PC-9 (cell line): ENCODE results near the gene APBA3.

Source experiments
- EZH2 ChIP-seq: fragments of 200-600 bp; sonication (generic); IDR thresholded peaks from 2 replicates; pipeline ENCODE4 v1.8.0; 2017; ENCODE audit warnings: antibody characterized with exemption, low read depth
- TF ChIP-seq, protein P1 (sequence below): fragments of 200-600 bp; sonication (generic); conservative IDR thresholded peaks from 2 replicates; pipeline ENCODE4 v1.6.1; 2017; ENCODE audit warnings: mixed run types, antibody characterized with exemption, mild to moderate bottlenecking, moderate library complexity

DNA sequence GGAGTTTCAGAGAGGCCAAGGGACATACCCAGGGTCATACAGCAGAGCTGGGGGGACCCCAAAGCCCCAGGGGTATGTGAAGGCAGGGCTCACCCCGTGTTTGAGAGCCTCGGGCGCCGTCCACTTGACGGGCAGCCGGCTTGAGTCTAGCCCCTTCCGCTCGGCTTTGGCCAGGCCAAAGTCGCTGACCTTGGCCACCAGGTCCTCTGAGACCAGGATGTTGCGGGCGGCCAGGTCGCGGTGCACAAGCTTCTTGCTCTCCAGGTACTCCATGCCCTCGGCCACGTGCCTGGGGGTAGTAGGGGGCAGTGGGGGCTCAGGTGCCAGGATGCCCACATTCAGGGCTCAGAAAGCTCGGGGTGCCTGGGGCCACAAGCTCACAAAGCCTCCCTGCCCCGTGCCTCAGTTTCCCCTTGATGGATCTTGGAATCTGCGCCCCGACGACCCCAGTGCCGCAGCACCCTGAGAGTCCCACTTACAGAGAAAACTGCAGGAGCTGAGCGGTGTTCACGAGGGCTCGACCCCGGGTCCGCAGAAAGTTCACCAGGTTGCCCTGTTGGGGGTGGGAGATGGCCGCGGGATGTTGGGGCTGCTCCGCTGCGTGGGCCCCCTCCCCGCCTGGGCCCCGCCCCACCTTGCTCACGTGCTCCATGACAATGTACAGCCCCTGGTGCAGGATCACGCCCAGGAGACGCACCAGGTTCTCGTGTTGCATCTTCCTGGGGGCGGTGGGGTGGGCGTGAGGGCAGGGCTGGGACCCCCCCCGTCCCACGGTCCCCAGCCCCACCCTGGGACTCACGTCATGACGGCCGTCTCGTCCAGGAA, 17.6 kb upstream of the APBA3 start:
- TF ChIP-seq, protein P1, sequence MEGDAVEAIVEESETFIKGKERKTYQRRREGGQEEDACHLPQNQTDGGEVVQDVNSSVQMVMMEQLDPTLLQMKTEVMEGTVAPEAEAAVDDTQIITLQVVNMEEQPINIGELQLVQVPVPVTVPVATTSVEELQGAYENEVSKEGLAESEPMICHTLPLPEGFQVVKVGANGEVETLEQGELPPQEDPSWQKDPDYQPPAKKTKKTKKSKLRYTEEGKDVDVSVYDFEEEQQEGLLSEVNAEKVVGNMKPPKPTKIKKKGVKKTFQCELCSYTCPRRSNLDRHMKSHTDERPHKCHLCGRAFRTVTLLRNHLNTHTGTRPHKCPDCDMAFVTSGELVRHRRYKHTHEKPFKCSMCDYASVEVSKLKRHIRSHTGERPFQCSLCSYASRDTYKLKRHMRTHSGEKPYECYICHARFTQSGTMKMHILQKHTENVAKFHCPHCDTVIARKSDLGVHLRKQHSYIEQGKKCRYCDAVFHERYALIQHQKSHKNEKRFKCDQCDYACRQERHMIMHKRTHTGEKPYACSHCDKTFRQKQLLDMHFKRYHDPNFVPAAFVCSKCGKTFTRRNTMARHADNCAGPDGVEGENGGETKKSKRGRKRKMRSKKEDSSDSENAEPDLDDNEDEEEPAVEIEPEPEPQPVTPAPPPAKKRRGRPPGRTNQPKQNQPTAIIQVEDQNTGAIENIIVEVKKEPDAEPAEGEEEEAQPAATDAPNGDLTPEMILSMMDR = no peak
- no peak for TF ChIP-seq EZH2
